RWPE1 (cell line): ENCODE measurements around the gene CYP27C1.

Experiments used
- CTCF ChIA-PET: fragments of 350-600 bp; sonication (Branson Sonifier 250); formaldehyde crosslinking; extraction: SDS; loops from one replicate; lab custom pipeline; 2021; lab: Yijun Ruan, JAX
- POLR2A ChIA-PET: fragments of 400-600 bp; formaldehyde crosslinking; extraction: SDS; loops from one replicate; lab custom pipeline; 2020; ENCODE audit warnings: antibody characterized with exemption; ENCODE audit not compliant: low non-redundant PET; lab: Yijun Ruan, JAX
- DNase-seq: peaks from one replicate; pipeline ENCODE4 v3.0.0; 2012; ENCODE audit warnings: low spot score
- H3K27ac ChIP-seq: fragments of 450-650 bp; 2 replicates; pipeline ENCODE4 v1.5.1; 2017
- CTCF ChIP-seq: fragments of 450-650 bp; conservative IDR thresholded peaks from 2 replicates; pipeline ENCODE4 v1.5.1; 2017; ENCODE audit warnings: low read depth, mild to moderate bottlenecking

The CYP27C1 gene

GRCh38 chr2:127220102-127220767, at the start of gene CYP27C1:
Gene CYP27C1, minus strand, starts transcription at chr2:127220299. Its CDS starts 29 bp downstream, at chr2:127220270.
- H3K27ac ChIP-seq: peak within 1 kb of the TSS; percentile 90
- no peak for DNase-seq
- no peak for TF ChIP-seq CTCF
- CTCF ChIA-PET: interaction anchor here (1.1 kb wide), 1 partner anchor 23 kb away, joined by 3 read pairs; no protein-coding TSS in a partner anchor
- POLR2A ChIA-PET: no interaction called here

- no peak for TF ChIP-seq CTCF
- H3K27ac ChIP-seq: peak overlapping the region; percentile 23; the same call in 1 of the 2 replicates
- no peak for DNase-seq
- ChIA-PET POLR2A (no interaction called here), CTCF (no interaction called here)
These were observed 41.8 kb upstream of the CYP27C1 start for GRCh38 chr2:127261804-127262406.

- POLR2A ChIA-PET: no interaction called here
- DNase-seq: no peak
- CTCF ChIA-PET: no interaction called here
- 0 out of 2 replicates have a peak overlapping the region, but pooled peaks have one; percentile 9 for H3K27ac ChIP-seq
- TF ChIP-seq CTCF: no peak
These were observed 39.3 kb upstream of the CYP27C1 start for GRCh38 chr2:127259355-127259754.

- no peak for DNase-seq
- no peak overlapping the region for H3K27ac ChIP-seq
- ChIA-PET POLR2A (no interaction called here), CTCF (interaction anchor here (0.6 kb wide), 1 partner anchor 150 kb away, joined by 4 read pairs; the partner anchor contains the start of gene BIN1)
- TF ChIP-seq CTCF: no peak
These were observed 36.8 kb upstream of the CYP27C1 start for GRCh38 chr2:127256866-127257265.

GRCh38 chr2:127256381-127256780, 36.3 kb upstream of the CYP27C1 start:
- CTCF ChIA-PET: interaction anchor here (0.6 kb wide), 1 partner anchor 150 kb away, joined by 4 read pairs; the partner anchor contains the start of gene BIN1
- no peak for TF ChIP-seq CTCF
- POLR2A ChIA-PET: no interaction called here
- no peak for DNase-seq
- no peak overlapping the region for H3K27ac ChIP-seq

GRCh38 chr2:127255721-127256120, 35.6 kb upstream of the CYP27C1 start:
- TF ChIP-seq CTCF: no peak
- no peak for DNase-seq
- ChIA-PET POLR2A (no interaction called here), CTCF (no interaction called here)
- H3K27ac ChIP-seq: no peak overlapping the region
